Stomach smooth muscle (tissue), 2 donors: ENCODE results near the gene LRCH4.
A peak's percentile ranks its signal among the peaks of the same experiment; 100 is the strongest.
"Not testable (repeated sequence)": the region's sequence is repeated elsewhere in the genome, so short reads cannot be mapped to it uniquely, and the experiment has no call there.

Source experiments
- H3K27ac ChIP-seq: one replicate; pipeline ENCODE4 v1.7.0; 2013; ENCODE audit warnings: mild to moderate bottlenecking, low read length, inconsistent platforms
- H3K27me3 ChIP-seq, 2 donors: one replicate each; pipeline ENCODE4 v1.7.0; 2013; ENCODE audit warnings: low read length in 2 of 2; ENCODE audit not compliant: insufficient read depth in 2 of 2, control insufficient read depth in 1 of 2
- H3K36me3 ChIP-seq, 2 donors: one replicate each; pipeline ENCODE4 v1.7.0; 2013; ENCODE audit warnings: low read length in 2 of 2; ENCODE audit not compliant: control insufficient read depth in 2 of 2, insufficient read depth in 2 of 2
- H3K4me1 ChIP-seq: one replicate; pipeline ENCODE4 v1.7.0; 2013; ENCODE audit warnings: low read length; ENCODE audit not compliant: control insufficient read depth, insufficient read depth
- H3K4me3 ChIP-seq, 2 donors: one replicate each; pipeline ENCODE4 v1.7.0; 2013; ENCODE audit warnings: low read length in 2 of 2
- H3K9ac ChIP-seq, 2 donors: one replicate each; pipeline ENCODE4 v1.7.0; 2013; ENCODE audit warnings: low read length in 2 of 2, mild to moderate bottlenecking in 1 of 2
- H3K9me3 ChIP-seq, 2 donors: one replicate each; pipeline ENCODE4 v1.7.0; 2013; ENCODE audit warnings: low read length in 2 of 2; ENCODE audit not compliant: control insufficient read depth in 2 of 2
- donor health status: healthy.
- donor health status: Pancreatic carcinoma.

Gene LRCH4

DNA sequence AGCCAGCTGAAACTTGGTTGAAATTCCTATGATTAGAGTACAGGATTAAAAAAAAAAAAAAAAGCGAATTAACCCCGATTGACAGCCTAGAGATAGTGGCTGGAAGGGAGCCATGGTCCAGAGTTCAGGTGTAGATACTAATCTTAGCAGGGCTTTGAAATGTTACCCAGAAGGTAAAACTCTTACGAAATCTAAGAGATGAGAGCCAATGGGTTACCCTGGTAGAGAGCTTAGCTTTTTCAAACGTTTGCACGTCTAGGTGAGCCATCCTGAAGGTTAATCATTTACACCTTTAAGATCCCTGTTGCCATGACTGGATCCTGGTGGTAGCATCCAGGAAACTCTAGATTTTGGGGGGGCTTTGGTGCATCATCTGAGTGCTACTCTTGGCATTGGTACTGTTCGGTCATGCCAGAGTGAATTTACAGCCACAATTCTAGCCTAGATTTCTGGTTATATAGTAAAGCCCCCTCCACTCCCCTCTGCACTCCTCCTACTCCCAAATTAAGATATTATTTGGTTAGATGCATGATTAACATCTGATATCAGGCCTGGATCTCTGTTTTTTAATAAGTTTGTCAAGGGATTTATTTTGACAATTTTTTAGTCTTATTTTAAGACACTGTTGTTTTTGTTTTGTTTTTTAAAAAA lies 45.7 kb downstream of the LRCH4 start:
- H3K36me3 ChIP-seq = no peaks in the 10 kb centered on the region
- no peaks in the 10 kb centered on the region for H3K9me3 ChIP-seq
- H3K4me1 ChIP-seq = peaks cover 13% of the 10 kb centered on the region
- H3K27ac ChIP-seq = no peak overlapping the region
- peak overlapping the region; percentile 55 to 72 for H3K9ac ChIP-seq
- H3K27me3 ChIP-seq = no peaks in the 10 kb centered on the region
- peak overlapping the region; percentile 74 to 81 for H3K4me3 ChIP-seq

DNA sequence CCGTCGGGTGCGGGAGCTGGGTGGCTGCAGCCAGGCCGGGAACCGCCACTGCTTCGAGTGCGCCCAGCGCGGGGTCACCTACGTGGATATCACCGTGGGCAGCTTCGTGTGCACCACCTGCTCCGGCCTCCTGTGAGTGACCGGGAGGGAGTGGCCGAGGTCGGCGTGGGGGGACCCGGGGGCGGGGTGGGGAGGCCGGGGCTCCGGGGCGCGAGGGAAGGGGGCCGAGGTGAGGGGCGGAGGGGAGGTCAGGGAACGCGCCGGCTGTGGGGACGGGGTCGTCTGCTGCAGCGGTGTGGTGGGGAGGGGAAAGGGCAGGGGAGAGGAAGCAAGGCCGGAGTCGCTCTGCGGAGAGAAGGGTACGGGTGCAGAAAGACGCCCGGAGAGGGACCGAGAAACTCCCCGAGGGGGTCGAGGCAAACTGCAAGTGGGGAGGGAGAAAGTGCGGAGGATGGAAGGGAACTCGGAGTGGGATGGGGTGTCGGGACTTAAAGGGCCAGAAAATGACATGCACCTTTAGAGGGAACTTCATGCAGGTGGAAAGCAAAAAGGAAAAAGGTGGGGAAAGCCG lies 46.4 kb downstream of the LRCH4 start:
- H3K4me1 ChIP-seq = peaks cover 13% of the 10 kb centered on the region

DNA sequence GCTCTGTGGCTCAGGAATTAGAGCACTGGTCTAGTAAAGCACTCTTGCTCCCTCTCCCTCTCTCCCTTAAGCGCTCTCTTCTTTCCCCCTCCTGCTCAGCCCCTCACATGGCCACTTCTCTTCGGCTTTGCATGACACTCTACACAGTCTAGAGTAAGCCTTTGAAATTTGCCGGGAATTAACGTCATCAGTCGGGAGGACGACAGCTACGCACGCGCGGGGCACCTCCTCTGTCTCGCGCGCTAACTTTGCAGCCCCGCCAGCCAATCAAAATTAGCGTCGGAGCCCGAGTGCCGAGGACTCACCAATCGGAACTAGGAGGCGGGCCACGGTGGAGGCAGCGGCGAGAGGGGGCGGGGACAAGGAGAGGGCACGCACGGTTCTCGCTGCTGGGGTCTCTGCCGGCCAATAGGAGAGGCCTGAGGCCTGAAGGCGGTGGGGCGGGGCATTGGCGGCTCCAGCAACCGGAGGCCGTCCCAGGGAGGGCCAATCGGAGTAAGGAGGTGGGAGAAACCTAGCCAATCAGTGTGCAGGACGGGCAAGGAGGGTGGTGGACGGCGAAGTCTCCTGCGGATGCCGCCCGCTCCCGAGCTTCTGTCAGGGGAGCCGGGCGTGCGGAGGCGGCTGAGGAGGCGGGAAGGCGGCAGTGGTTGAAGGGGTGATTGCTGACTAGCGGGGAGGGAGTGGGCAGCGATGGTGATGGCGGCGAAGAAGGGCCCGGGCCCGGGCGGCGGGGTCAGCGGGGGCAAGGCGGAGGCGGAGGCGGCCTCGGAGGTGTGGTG lies 47.1 kb downstream of the LRCH4 start, which contains the start of gene AGFG2:
Gene AGFG2 (plus strand): TSS at position 550 of the 782 bp plus-strand sequence. CDS start 144 bp downstream, at position 694.
- Histone ChIP-seq H3K9ac (peak within 1 kb of the TSS; percentile 58 to 72), H3K4me1 (peaks cover 13% of the 10 kb centered on the region)

More for the DNA sequence above, 46.4 kb downstream of the LRCH4 start:
- Histone ChIP-seq H3K27ac (peak overlapping the region; percentile 49), H3K36me3 (no peaks in the 10 kb centered on the region), H3K27me3 (no peaks in the 10 kb centered on the region), H3K9ac (peak overlapping the region; percentile 51 to 72), H3K4me3 (peak overlapping the region; percentile 74 to 81), H3K9me3 (no peaks in the 10 kb centered on the region)

GRCh38 chr7:100538348-100538653 lies 47.6 kb downstream of the LRCH4 start:
- Histone ChIP-seq H3K4me3 (peak overlapping the region; percentile 57 to 75), H3K9me3 (no peaks in the 10 kb centered on the region), H3K27ac (peak overlapping the region; percentile 77), H3K27me3 (no peaks in the 10 kb centered on the region), H3K4me1 (peaks cover 13% of the 10 kb centered on the region), H3K36me3 (no peaks in the 10 kb centered on the region), H3K9ac (peak overlapping the region; percentile 58 to 59)

More for the DNA sequence above, 47.1 kb downstream of the LRCH4 start, which contains the start of gene AGFG2:
- Histone ChIP-seq H3K4me3 (peak within 1 kb of the TSS; percentile 74 to 81), H3K36me3 (no peaks in the 10 kb centered on the region), H3K27ac (peak within 1 kb of the TSS; percentile 77), H3K27me3 (no peaks in the 10 kb centered on the region), H3K9me3 (no peaks in the 10 kb centered on the region)

GRCh38 chr7:100536695-100537094 lies 49.2 kb downstream of the LRCH4 start:
- peaks cover 13% of the 10 kb centered on the region for H3K4me1 ChIP-seq

GRCh38 chr7:100535982-100536381 lies 49.9 kb downstream of the LRCH4 start:
- not testable (repeated sequence) for H3K4me3 ChIP-seq, H3K9ac ChIP-seq, H3K36me3 ChIP-seq, H3K27me3 ChIP-seq, H3K27ac ChIP-seq, H3K9me3 ChIP-seq
- peaks cover 13% of the 10 kb centered on the region for H3K4me1 ChIP-seq

More at GRCh38 chr7:100536695-100537094, 49.2 kb downstream of the LRCH4 start:
- H3K9ac ChIP-seq, H3K4me3 ChIP-seq, H3K27ac ChIP-seq, H3K9me3 ChIP-seq, H3K27me3 ChIP-seq, H3K36me3 ChIP-seq: not testable (repeated sequence)

DNA sequence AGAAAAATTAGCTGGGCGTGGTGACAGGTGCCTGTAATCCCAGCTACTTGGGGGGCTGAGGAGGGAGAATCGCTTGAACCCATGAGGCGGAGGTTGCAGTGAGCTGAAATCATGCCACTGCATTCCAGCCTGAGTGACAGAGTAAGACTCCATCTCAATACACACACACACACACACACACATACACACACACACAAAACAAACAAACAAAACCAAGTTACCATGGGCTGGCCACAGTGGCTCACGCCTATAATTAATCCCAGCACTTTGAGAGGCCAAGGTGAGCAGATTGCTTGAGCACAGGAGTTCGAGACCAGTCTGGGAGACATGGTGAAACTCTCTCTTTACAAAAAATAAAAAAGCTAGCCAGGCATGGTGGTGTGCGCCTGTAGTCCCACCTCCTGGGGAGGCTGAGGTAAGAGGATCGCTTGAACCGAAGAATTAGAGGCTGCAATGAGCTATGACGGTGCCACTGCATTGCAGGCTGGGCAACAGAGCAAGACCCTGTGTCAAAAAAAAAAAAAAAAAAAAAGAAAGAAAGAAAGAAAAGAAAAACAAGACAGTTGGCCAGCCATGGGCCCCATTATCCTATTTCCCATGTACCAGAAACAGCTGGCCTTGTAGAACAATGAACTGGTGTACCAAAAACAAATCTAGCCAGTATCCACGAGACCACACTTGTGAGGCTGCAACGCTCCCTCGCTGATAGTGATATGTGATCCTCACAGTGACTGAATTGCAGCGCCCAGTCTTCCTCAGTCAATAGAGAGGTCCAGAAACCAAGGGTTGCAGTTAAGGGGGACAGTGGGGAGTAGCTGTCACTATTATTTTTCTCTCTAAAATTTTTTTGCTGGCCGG lies 53.5 kb downstream of the LRCH4 start:
- H3K9me3 ChIP-seq = no peaks in the 10 kb centered on the region
- H3K4me1 ChIP-seq = no peaks in the 10 kb centered on the region
- H3K36me3 ChIP-seq = no peaks in the 10 kb centered on the region
- H3K27me3 ChIP-seq = no peaks in the 10 kb centered on the region
- no peak overlapping the region for H3K27ac ChIP-seq
- H3K4me3 ChIP-seq = no peak overlapping the region
- H3K9ac ChIP-seq = no peak overlapping the region

DNA sequence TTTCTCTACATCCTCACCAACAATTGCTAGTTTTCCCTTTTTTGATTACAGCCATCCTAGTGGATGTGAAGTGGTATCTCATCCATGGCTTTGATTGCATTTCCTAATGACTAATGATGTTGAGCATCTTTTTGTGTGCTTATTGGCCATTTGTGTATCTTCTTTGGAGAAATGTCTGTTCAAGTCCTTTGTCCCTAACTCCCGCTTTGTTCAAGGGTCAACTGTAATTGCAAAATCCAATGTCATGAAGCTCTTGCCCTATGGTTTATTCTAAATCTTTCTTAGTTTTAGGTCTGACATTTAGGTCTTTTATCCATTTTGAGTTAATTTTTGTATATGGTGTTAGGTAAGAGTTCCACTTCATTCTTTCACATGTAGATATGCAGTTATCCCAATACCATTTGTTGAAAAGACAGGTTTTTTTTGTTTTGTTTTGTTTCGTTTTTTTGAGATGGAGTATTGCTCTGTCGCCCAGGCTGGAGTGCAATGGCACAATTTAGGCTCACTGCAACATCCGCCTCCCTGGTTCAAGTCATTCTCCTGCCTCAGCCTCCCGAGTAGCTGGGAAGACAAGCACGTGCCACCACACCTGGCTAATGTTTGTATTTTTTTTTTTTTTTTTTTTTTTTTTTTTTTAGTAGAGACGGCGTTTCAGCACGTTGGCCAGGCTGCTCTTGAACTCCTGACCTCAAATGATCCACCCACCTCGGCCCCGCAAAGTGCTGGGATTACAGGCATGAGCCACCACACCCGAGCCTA lies 57.6 kb downstream of the LRCH4 start:
- H3K27ac ChIP-seq, H3K4me3 ChIP-seq, H3K36me3 ChIP-seq, H3K9me3 ChIP-seq, H3K27me3 ChIP-seq, H3K4me1 ChIP-seq, H3K9ac ChIP-seq: not testable (repeated sequence)
